Panc1 (cell line): ENCODE measurements around the gene HLCS. TPM values are rescaled to one million over a fixed set of nuclear protein-coding genes. Genes with fewer than 3 reads are reported as not detected.

Source experiments
- ATAC-seq: fragments of 200-7000 bp; cut with Tn5 transposase; 2 replicates; pipeline ENCODE4 v1.9.1; 2020; ENCODE audit warnings: mild to moderate bottlenecking, moderate library complexity
- BruUV-seq: library from RNA; stranded (reverse); fragments of 400-500 nt; replicated peaks from 2 replicates; lab custom pipeline; 2021; lab: Mats Ljungman, UMichigan
- CTCF ChIA-PET: fragments of 300-600 bp; sonication (Branson Sonifier 250); formaldehyde crosslinking; loops from one replicate; lab custom pipeline; 2022; ENCODE audit warnings: antibody characterized with exemption; lab: Charles Lee
- POLR2A ChIA-PET: fragments of 300-600 bp; sonication (Branson Sonifier 250); formaldehyde crosslinking; loops from one replicate; lab custom pipeline; 2022; ENCODE audit warnings: antibody characterized with exemption; lab: Charles Lee
- DNase-seq: peaks from one replicate; pipeline ENCODE4 v3.0.0-alpha.2; 2010; ENCODE audit warnings: low read depth, low spot score
- H3K27ac ChIP-seq: 2 replicates; pipeline ENCODE4 v1.5.1; 2011; ENCODE audit warnings: mild to moderate bottlenecking, low read length, inconsistent platforms
- H3K27me3 ChIP-seq: fragments of 200-500 bp; sonication (Bioruptor generic); 2 replicates; pipeline ENCODE4 v1.6.0; 2014; ENCODE audit warnings: low read length, inconsistent platforms; ENCODE audit not compliant: control insufficient read depth, insufficient read depth
- H3K36me3 ChIP-seq: fragments of 200-500 bp; sonication (Bioruptor generic); 2 replicates; pipeline ENCODE4 v1.5.1; 2014; ENCODE audit warnings: inconsistent platforms, mild to moderate bottlenecking, low read length, moderate library complexity; ENCODE audit not compliant: control insufficient read depth, insufficient read depth
- H3K4me1 ChIP-seq: 2 replicates; pipeline ENCODE4 v1.5.1; 2011; ENCODE audit warnings: inconsistent platforms, mild to moderate bottlenecking, low read length, moderate library complexity; ENCODE audit not compliant: control insufficient read depth, insufficient read depth
- H3K4me3 ChIP-seq, 2 experiments: 2 replicates each; pipeline ENCODE4 v1.5.1; 2011 to 2012; ENCODE audit warnings: low read depth in 2 of 2, low read length in 2 of 2, mild to moderate bottlenecking in 2 of 2, inconsistent platforms in 1 of 2, moderate library complexity in 1 of 2
- H3K9me3 ChIP-seq: fragments of 200-500 bp; sonication (Bioruptor generic); 2 replicates; pipeline ENCODE4 v1.5.1; 2014; ENCODE audit warnings: low read depth, mild to moderate bottlenecking, inconsistent platforms, low read length, moderate library complexity; ENCODE audit not compliant: control insufficient read depth, insufficient read depth
- POLR2AphosphoS5 ChIP-seq: IDR thresholded peaks from 2 replicates; pipeline ENCODE4 v1.6.1; 2012; ENCODE audit warnings: mild to moderate bottlenecking, low read depth, low read length, moderate library complexity
- SIN3A ChIP-seq: IDR thresholded peaks from 2 replicates; pipeline ENCODE4 v1.6.1; 2012; ENCODE audit warnings: low read depth, mild to moderate bottlenecking, low read length, moderate library complexity, borderline replicate concordance; ENCODE audit not compliant: insufficient read depth
- TCF7L2 ChIP-seq: IDR thresholded peaks from 2 replicates; pipeline ENCODE4 v1.6.1; 2011; ENCODE audit warnings: mild to moderate bottlenecking, low read depth, low read length, inconsistent platforms
- in situ Hi-C: cut with HindIII; loops from 2 replicates; pipeline ENCODE4 v1.10.0; 2016; ENCODE audit warnings: low sequenced_read_pairs, low pct_unique_long_range_greater_than_20kb
- intact Hi-C: fragments of 100-400 bp; cut with micrococcal nuclease; formaldehyde crosslinking; loops from one replicate; pipeline ENCODE4 v1.10.0; 2022; ENCODE audit not compliant: unreplicated experiment
- total RNA-seq: library from RNA; stranded (reverse); gene quantifications from one replicate; pipeline ENCODE4 v1.2.1, GENCODE V29; 2021; ENCODE audit not compliant: unreplicated experiment
- TF ChIP-seq, protein P1 (sequence below), 2 experiments: IDR thresholded peaks; 2 replicates each; pipeline ENCODE4 v1.6.1; 2011 to 2012; ENCODE audit warnings: low read depth in 2 of 2, control low read depth in 1 of 2, low read length in 1 of 2, mild to moderate bottlenecking in 1 of 2, moderate library complexity in 1 of 2; ENCODE audit not compliant: insufficient read depth in 1 of 2
- TF ChIP-seq, protein P2 (sequence below): fragments of 450-650 bp; IDR thresholded peaks from 2 replicates; pipeline ENCODE4 v1.5.1; 2017; ENCODE audit warnings: mild to moderate bottlenecking

The HLCS gene
- total RNA-seq, 1 experiment from 2014 or later, result 15.3 TPM

DNA sequence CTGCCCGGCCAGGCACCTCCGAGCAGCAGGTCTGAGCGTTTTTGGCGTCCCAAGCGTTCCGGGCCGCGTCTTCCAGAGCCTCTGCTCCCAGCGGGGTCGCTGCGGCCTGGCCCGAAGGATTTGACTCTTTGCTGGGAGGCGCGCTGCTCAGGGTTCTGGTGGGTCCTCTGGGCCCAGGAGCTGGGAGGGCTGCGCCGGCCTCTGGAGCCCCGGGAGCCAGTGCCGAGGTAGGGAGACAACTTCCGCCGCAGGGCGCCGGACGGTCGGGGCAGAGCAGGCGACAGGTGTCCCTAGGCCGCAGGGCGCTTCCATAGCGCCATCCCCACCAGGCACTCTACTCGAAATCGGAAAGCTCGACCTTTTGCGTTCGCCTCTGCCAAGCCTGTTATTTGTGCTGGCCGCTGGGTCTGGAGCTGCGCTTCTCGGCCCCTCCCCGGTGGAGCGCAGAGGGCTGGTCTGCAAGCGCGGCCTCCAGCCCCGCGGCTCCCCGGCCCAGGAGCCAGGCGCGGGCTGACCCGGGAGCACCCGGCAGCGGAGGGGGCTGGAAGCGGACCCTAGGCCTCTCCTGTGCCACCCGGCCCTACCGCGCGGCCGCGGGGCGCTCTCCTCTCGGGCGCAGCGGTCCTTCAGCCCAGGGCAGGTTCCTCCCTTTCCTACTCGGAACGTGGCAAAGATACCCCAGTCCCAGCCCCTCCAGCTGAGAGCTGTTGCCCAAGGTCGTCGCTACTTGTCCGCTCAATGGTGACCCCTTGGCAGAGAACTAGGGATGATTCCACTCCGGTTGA is 265.3 kb downstream of the HLCS start:
- no TSS peak for BruUV-seq
- H3K27me3 ChIP-seq, result no peaks in the 10 kb centered on the region
- ATAC-seq (peak; percentile 40), DNase-seq (no peak)
- peak overlapping the region; percentile 47 to 57 for H3K4me3 ChIP-seq
- no peaks in the 10 kb centered on the region; the same call in 1 of the 2 replicates for H3K36me3 ChIP-seq
- no peaks in the 10 kb centered on the region for H3K9me3 ChIP-seq
- POLR2A ChIA-PET, result no interaction called here
- TF ChIP-seq, protein P1, sequence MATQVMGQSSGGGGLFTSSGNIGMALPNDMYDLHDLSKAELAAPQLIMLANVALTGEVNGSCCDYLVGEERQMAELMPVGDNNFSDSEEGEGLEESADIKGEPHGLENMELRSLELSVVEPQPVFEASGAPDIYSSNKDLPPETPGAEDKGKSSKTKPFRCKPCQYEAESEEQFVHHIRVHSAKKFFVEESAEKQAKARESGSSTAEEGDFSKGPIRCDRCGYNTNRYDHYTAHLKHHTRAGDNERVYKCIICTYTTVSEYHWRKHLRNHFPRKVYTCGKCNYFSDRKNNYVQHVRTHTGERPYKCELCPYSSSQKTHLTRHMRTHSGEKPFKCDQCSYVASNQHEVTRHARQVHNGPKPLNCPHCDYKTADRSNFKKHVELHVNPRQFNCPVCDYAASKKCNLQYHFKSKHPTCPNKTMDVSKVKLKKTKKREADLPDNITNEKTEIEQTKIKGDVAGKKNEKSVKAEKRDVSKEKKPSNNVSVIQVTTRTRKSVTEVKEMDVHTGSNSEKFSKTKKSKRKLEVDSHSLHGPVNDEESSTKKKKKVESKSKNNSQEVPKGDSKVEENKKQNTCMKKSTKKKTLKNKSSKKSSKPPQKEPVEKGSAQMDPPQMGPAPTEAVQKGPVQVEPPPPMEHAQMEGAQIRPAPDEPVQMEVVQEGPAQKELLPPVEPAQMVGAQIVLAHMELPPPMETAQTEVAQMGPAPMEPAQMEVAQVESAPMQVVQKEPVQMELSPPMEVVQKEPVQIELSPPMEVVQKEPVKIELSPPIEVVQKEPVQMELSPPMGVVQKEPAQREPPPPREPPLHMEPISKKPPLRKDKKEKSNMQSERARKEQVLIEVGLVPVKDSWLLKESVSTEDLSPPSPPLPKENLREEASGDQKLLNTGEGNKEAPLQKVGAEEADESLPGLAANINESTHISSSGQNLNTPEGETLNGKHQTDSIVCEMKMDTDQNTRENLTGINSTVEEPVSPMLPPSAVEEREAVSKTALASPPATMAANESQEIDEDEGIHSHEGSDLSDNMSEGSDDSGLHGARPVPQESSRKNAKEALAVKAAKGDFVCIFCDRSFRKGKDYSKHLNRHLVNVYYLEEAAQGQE (IDR thresholded peaks at IDR 0.05; ENCODE audit: insufficient read depth in 1 of 2, low read depth in 2 of 2, low read length in 1 of 2), result no peak
- 0 out of 2 replicates have a peak, but pooled peaks have one; percentile 37 for TF ChIP-seq SIN3A
- TF ChIP-seq, protein P2, sequence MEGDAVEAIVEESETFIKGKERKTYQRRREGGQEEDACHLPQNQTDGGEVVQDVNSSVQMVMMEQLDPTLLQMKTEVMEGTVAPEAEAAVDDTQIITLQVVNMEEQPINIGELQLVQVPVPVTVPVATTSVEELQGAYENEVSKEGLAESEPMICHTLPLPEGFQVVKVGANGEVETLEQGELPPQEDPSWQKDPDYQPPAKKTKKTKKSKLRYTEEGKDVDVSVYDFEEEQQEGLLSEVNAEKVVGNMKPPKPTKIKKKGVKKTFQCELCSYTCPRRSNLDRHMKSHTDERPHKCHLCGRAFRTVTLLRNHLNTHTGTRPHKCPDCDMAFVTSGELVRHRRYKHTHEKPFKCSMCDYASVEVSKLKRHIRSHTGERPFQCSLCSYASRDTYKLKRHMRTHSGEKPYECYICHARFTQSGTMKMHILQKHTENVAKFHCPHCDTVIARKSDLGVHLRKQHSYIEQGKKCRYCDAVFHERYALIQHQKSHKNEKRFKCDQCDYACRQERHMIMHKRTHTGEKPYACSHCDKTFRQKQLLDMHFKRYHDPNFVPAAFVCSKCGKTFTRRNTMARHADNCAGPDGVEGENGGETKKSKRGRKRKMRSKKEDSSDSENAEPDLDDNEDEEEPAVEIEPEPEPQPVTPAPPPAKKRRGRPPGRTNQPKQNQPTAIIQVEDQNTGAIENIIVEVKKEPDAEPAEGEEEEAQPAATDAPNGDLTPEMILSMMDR, result no peak
- no peak for TF ChIP-seq POLR2AphosphoS5
- no peak for TF ChIP-seq TCF7L2
- CTCF ChIA-PET, result interaction anchor here (2.1 kb wide), 1 partner anchor 70 kb away, joined by 6 read pairs; no protein-coding TSS in a partner anchor
- H3K27ac ChIP-seq, result peak overlapping the region; percentile 91
- peaks cover 12% of the 10 kb centered on the region for H3K4me1 ChIP-seq
- in situ Hi-C loops, result no loop called here
- intact Hi-C loops, result no loop called here

Other genes starting within 250 kb of the HLCS start
- gene RIPPLY3, start 40.0 kb upstream of the HLCS start, total RNA-seq, result 1.2 TPM
- gene PIGP, start 106.4 kb upstream of the HLCS start, total RNA-seq, result 16.1 TPM
- gene TTC3, start 106.6 kb upstream of the HLCS start, total RNA-seq, result 83.0 TPM